RWPE1 (cell line): ENCODE results near the gene WDR72.

ENCODE experiments used
- CTCF ChIA-PET: fragments of 350-600 bp; sonication (Branson Sonifier 250); formaldehyde crosslinking; extraction: SDS; loops from one replicate; lab custom pipeline; 2021; lab: Yijun Ruan, JAX
- POLR2A ChIA-PET: fragments of 400-600 bp; formaldehyde crosslinking; extraction: SDS; loops from one replicate; lab custom pipeline; 2020; ENCODE audit warnings: antibody characterized with exemption; ENCODE audit not compliant: low non-redundant PET; lab: Yijun Ruan, JAX
- DNase-seq: peaks from one replicate; pipeline ENCODE4 v3.0.0; 2012; ENCODE audit warnings: low spot score
- H3K27ac ChIP-seq: fragments of 450-650 bp; 2 replicates; pipeline ENCODE4 v1.5.1; 2017
- CTCF ChIP-seq: fragments of 450-650 bp; conservative IDR thresholded peaks from 2 replicates; pipeline ENCODE4 v1.5.1; 2017; ENCODE audit warnings: low read depth, mild to moderate bottlenecking

Gene WDR72

GRCh38 chr15:53569751-53570480 lies 189.5 kb downstream of the WDR72 start:
- TF ChIP-seq CTCF: no peak
- CTCF ChIA-PET: no interaction called here
- no peak for DNase-seq
- POLR2A ChIA-PET: no interaction called here
- H3K27ac ChIP-seq: no peak overlapping the region

- ChIA-PET POLR2A (no interaction called here), CTCF (no interaction called here)
These were observed 192.6 kb downstream of the WDR72 start for GRCh38 chr15:53566912-53567311.

DNA sequence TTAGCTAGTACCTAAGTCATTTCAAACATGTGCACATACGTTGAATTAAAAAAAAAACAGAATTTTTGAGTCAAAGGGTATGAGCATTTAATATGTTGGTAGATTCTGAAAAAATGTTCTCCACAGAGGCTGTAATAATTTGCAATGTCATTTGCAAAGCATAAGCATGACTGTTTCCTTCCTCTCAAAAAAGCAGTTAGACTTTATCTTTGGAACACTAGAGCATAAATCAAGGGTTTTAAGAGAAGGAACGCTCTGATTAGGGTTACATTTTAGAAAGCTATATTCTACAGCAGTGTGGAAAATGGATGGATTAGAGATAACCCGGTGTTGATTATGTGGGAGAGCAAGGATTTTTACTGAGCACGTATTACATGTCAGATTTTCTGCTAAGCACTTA lies 193.7 kb downstream of the WDR72 start:
- H3K27ac ChIP-seq: no peak overlapping the region
- ChIA-PET CTCF (no interaction called here), POLR2A (no interaction called here)
- no peak for TF ChIP-seq CTCF
- DNase-seq: no peak

More at GRCh38 chr15:53566912-53567311, 192.6 kb downstream of the WDR72 start:
- no peak overlapping the region for H3K27ac ChIP-seq
- DNase-seq: no peak
- no peak for TF ChIP-seq CTCF

DNA sequence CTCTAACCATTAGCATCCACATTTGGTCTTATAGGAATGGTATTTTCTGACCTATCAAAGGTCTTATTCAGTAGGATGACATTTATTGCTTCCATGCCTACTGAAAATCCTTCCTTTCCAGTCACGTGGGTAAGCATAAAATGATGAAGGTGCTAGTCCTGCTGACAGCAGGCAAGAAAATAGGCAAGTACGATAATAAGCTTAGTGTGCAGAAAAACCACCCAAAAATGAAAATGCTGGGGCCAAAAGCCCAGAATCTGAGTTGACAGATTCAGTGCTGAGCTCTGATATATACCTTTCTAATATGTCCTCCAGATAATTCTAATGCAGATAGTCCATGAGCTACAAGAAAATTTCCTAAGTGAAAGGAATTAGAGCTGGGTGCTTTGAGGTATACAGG lies 194.8 kb downstream of the WDR72 start:
- ChIA-PET POLR2A (no interaction called here), CTCF (interaction anchor here (0.6 kb wide), 1 partner anchor 12 kb away, joined by 4 read pairs; no protein-coding TSS in a partner anchor)
- TF ChIP-seq CTCF: no peak

DNA sequence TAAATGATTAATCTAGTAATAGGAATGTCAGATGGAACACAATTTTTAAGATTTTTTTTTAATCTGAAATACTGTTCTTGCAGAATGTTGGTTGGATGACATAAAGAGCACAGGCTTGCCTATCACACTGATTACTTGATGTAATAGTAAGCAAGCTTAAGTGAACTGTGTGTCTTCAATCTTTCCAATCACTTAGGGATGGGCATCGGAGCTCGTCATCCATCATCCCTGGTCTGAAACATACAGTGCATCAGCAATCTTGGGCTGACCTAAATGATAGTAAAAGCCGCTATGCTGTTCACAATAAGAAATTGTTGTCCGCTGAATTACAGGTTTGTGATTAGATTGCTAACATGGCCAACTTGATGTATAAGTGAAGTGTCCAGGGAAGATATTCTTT lies 195.8 kb downstream of the WDR72 start:
- CTCF ChIA-PET: no interaction called here
- H3K27ac ChIP-seq: no peak overlapping the region
- no peak for DNase-seq
- TF ChIP-seq CTCF: no peak
- POLR2A ChIA-PET: no interaction called here

More for the DNA sequence above, 194.8 kb downstream of the WDR72 start:
- no peak for DNase-seq
- no peak overlapping the region for H3K27ac ChIP-seq

DNA sequence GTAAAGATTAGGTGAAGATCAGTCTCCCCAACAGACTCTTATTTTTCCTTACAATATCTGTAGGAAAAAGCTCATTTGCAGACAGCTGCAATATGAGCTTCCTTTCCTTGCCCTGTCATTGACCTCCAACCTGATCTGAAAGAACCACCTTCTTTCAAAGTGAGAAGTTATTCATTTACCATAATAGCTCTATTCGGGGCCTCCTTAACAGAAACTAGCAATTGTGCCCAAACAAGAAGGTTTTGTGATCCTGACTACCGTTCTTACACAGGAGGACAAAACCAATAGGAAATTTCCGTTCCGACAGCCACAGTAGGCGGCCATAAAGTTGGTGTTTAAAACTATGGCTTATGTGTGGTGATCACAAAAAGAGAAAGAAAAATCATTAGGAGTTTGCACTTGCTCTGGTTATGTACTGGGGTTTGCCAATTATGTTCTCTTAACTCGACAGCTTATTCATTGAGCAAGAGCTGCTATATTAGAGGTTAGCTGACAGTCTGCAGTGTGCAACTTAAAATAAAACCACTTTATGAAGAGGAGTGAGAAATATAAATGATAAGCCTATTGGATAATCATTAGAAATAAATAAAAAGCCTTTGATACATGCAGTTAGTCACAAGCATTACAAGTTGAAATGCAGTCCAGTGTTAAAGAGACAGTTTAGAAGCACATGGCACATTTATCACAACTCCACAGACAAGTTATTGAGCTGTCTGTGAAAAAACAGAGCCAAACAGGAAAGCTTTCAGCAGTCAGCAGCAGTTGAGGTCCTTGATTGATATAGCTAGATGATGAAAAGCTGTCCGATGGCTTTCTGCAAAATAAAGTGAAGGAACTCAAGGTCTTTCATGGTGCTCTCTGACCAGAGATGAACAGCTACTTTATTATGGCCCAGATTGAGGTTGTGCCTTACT lies 199.8 kb downstream of the WDR72 start:
- no peak for DNase-seq
- no peak overlapping the region for H3K27ac ChIP-seq
- TF ChIP-seq CTCF: no peak
- CTCF ChIA-PET: no interaction called here
- POLR2A ChIA-PET: no interaction called here
